ENCODE measurements around the gene CALHM6. TPM values are rescaled to one million over a fixed set of nuclear protein-coding genes. Genes with fewer than 3 reads are reported as not detected.

CALHM6 gene
- total RNA-seq, 1 experiment from 2014 or later = not detected

DNA sequence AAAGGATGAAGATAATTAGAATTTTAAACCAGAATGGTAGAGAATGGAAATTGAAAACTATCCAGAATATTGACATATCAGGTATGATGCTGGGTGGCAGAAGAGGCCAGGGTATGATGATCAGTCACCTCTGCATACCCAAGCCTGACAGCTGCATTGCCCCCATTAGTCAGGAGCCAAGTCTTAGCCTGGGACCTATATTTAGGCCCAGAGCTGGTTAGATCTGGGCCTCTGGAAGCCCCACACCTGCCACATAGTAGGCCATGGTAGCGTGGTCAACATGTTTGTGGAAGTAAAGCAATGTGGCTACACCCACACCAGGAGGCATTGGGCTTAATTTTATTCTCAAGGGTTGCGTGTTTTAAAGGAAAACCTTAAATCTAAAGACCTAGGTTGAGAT is 32.1 kb upstream of the CALHM6 start:
- Histone ChIP-seq H3K79me2 (ENCODE audit: insufficient read depth, low read length) (no peaks in the 10 kb centered on the region), H3K9me3 (ENCODE audit: control insufficient read depth in 1 of 2, insufficient read depth in 1 of 2, low read depth in 1 of 2, low read length in 2 of 2) (no peaks in the 10 kb centered on the region), H3K4me1 (ENCODE audit: control insufficient read depth in 1 of 2, insufficient read depth in 2 of 2, low read length in 2 of 2) (peaks cover 0 to under 1% of the 10 kb centered on the region in 2 experiments; a peak in 1 of 4 replicates), H2AFZ (ENCODE audit: low read depth, low read length, poor library complexity, severe bottlenecking) (no peak overlapping the region), H3K4me3 (replicated peaks in 1 of 2; ENCODE audit: low read depth in 1 of 2, low read length in 2 of 2) (no peak overlapping the region), H3K27ac (ENCODE audit: low read depth, low read length) (no peak overlapping the region), H3K27me3 (ENCODE audit: insufficient read depth, low read length) (no peaks in the 10 kb centered on the region), H4K20me1 (ENCODE audit: insufficient read depth) (no peaks in the 10 kb centered on the region), H3K9me2 (ENCODE audit: insufficient read depth) (no peaks in the 10 kb centered on the region), H3K36me3 (ENCODE audit: control insufficient read depth in 1 of 2, insufficient read depth in 2 of 2, low read length in 2 of 2) (peaks cover 4 to 10% of the 10 kb centered on the region in 2 experiments; a peak in 1 of 4 replicates), H3K4me2 (ENCODE audit: low read length) (no peak overlapping the region), H3K9ac (ENCODE audit: low read length) (no peak overlapping the region)
- intact Hi-C loops (cut with micrococcal nuclease) = no loop called here
- no peak for TF ChIP-seq EGR1 (IDR thresholded peaks at IDR 0.05; ENCODE audit: low read depth)
- TF ChIP-seq SRF (IDR thresholded peaks at IDR 0.05; ENCODE audit: low read depth) = no peak
- no peak for TF ChIP-seq ZFX (IDR thresholded peaks at IDR 0.05)
- no peak for TF ChIP-seq CBX3 (IDR thresholded peaks at IDR 0.05; ENCODE audit: low read depth)
- TF ChIP-seq, protein P1, sequence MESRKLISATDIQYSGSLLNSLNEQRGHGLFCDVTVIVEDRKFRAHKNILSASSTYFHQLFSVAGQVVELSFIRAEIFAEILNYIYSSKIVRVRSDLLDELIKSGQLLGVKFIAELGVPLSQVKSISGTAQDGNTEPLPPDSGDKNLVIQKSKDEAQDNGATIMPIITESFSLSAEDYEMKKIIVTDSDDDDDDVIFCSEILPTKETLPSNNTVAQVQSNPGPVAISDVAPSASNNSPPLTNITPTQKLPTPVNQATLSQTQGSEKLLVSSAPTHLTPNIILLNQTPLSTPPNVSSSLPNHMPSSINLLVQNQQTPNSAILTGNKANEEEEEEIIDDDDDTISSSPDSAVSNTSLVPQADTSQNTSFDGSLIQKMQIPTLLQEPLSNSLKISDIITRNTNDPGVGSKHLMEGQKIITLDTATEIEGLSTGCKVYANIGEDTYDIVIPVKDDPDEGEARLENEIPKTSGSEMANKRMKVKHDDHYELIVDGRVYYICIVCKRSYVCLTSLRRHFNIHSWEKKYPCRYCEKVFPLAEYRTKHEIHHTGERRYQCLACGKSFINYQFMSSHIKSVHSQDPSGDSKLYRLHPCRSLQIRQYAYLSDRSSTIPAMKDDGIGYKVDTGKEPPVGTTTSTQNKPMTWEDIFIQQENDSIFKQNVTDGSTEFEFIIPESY (IDR thresholded peaks at IDR 0.05; ENCODE audit: extremely low read depth, insufficient replicate concordance, low read length) = no peak
- TF ChIP-seq YY1 (IDR thresholded peaks at IDR 0.05; ENCODE audit: extremely low read depth, insufficient replicate concordance, low read depth, low read length) = no peak
- no peak for TF ChIP-seq SP1 (IDR thresholded peaks at IDR 0.05; ENCODE audit: low read depth)
- TF ChIP-seq JUND (IDR thresholded peaks at IDR 0.05) = no peak
- TF ChIP-seq, protein P2, sequence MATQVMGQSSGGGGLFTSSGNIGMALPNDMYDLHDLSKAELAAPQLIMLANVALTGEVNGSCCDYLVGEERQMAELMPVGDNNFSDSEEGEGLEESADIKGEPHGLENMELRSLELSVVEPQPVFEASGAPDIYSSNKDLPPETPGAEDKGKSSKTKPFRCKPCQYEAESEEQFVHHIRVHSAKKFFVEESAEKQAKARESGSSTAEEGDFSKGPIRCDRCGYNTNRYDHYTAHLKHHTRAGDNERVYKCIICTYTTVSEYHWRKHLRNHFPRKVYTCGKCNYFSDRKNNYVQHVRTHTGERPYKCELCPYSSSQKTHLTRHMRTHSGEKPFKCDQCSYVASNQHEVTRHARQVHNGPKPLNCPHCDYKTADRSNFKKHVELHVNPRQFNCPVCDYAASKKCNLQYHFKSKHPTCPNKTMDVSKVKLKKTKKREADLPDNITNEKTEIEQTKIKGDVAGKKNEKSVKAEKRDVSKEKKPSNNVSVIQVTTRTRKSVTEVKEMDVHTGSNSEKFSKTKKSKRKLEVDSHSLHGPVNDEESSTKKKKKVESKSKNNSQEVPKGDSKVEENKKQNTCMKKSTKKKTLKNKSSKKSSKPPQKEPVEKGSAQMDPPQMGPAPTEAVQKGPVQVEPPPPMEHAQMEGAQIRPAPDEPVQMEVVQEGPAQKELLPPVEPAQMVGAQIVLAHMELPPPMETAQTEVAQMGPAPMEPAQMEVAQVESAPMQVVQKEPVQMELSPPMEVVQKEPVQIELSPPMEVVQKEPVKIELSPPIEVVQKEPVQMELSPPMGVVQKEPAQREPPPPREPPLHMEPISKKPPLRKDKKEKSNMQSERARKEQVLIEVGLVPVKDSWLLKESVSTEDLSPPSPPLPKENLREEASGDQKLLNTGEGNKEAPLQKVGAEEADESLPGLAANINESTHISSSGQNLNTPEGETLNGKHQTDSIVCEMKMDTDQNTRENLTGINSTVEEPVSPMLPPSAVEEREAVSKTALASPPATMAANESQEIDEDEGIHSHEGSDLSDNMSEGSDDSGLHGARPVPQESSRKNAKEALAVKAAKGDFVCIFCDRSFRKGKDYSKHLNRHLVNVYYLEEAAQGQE (IDR thresholded peaks at IDR 0.05; ENCODE audit: low read depth) = no peak
- no peak for TF ChIP-seq POLR2AphosphoS5 (IDR thresholded peaks at IDR 0.05; ENCODE audit: low read depth, low read length)
- TF ChIP-seq SIN3A (IDR thresholded peaks at IDR 0.05; ENCODE audit: low read depth) = no peak
- no peak for TF ChIP-seq FOSL1 (IDR thresholded peaks at IDR 0.05; ENCODE audit: low read depth)
- TF ChIP-seq ZNF274 (IDR thresholded peaks at IDR 0.05; ENCODE audit: low read depth, low read length) = no peak
- TF ChIP-seq, protein P3, sequence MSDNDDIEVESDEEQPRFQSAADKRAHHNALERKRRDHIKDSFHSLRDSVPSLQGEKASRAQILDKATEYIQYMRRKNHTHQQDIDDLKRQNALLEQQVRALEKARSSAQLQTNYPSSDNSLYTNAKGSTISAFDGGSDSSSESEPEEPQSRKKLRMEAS (IDR thresholded peaks at IDR 0.05) = no peak
- no peak for TF ChIP-seq EZH2 (IDR thresholded peaks at IDR 0.05)
- TF ChIP-seq, protein P4, sequence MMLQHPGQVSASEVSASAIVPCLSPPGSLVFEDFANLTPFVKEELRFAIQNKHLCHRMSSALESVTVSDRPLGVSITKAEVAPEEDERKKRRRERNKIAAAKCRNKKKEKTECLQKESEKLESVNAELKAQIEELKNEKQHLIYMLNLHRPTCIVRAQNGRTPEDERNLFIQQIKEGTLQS (IDR thresholded peaks at IDR 0.05) = no peak
- BruUV-seq (replicated peaks) = no TSS peak
- RAD21 ChIA-PET (ENCODE audit: low non-redundant PET in 1 of 2, low total read pairs in 2 of 2, uncharacterized antibody in 2 of 2, unreplicated experiment in 2 of 2) = no interaction called here
- DNase-seq (ENCODE audit: low read depth, low spot score) (no peak), ATAC-seq (no peak)
- POLR2A ChIA-PET = no interaction called here
- CTCF ChIA-PET = no interaction called here
